Heart right ventricle (tissue), 16 donors: ENCODE data around the gene CHRDL2. TPM values are rescaled to one million over a fixed set of nuclear protein-coding genes. Genes with fewer than 3 reads are reported as not detected.

ENCODE experiments used
- ATAC-seq, 8 donors: fragments of 200-7000 bp; cut with Tn5 transposase; one replicate each; pipeline ENCODE4 v1.9.1; 2020; ENCODE audit warnings: mild to moderate bottlenecking in 8 of 8, moderate library complexity in 8 of 8, moderate number of reproducible peaks in 1 of 8
- DNase-seq, 2 donors: peaks; one replicate each; pipeline ENCODE4 v3.0.0-alpha.2; 2020
- H3K27ac ChIP-seq, 10 donors: fragments of 200-600 bp; sonication (generic) in 2 of 10; one replicate each; pipeline versions ENCODE4 v1.5.0 to v1.8.0; 2020 to 2022; ENCODE audit warnings: mild to moderate bottlenecking in 3 of 10
- H3K27me3 ChIP-seq, 7 donors: fragments of 200-600 bp; one replicate each; pipeline ENCODE4 v1.8.0; 2021 to 2022; ENCODE audit warnings: mild to moderate bottlenecking in 2 of 7
- H3K36me3 ChIP-seq, 9 donors: fragments of 200-600 bp; sonication (generic) in 1 of 9; one replicate each; pipeline versions ENCODE4 v1.5.0 to v1.8.0; 2020 to 2022; ENCODE audit warnings: mild to moderate bottlenecking in 2 of 9
- H3K4me1 ChIP-seq, 9 donors: fragments of 200-600 bp; sonication (generic) in 1 of 9; one replicate each; pipeline versions ENCODE4 v1.5.0 to v1.8.0; 2020 to 2022; ENCODE audit warnings: mild to moderate bottlenecking in 4 of 9
- H3K4me3 ChIP-seq, 10 donors: fragments of 200-600 bp; sonication (generic) in 2 of 10; one replicate each; pipeline versions ENCODE4 v1.5.0 to v1.8.0; 2020 to 2022; ENCODE audit warnings: mild to moderate bottlenecking in 7 of 10, moderate library complexity in 2 of 10
- H3K9me3 ChIP-seq, 11 donors: fragments of 200-600 bp in 10 of 11; sonication (generic) in 2 of 11; one replicate each; pipeline versions ENCODE4 v1.5.0 to v1.8.0; 2013 to 2022; ENCODE audit warnings: mild to moderate bottlenecking in 2 of 11, control low read depth in 1 of 11, moderate library complexity in 1 of 11
- WGBS, 2 donors: extraction: QIAGEN DNeasy Blood & Tissue Kit; methylation state at CpG; one replicate each; pipeline ENCODE4 v1.1.7; 2013; ENCODE audit warnings: inconsistent platforms in 1 of 2; 5-methylcytosine and 5-hydroxymethylcytosine counted together
- intact Hi-C, 10 donors: fragments of 100-400 bp; cut with DNase I; formaldehyde crosslinking; loops; one replicate each; pipeline versions ENCODE4 v1.11.1 to v1.14.2; 2022
- polyA plus RNA-seq, 2 donors: library from polyadenylated mRNA; stranded (reverse); fragments of 200-250 nt; gene quantifications; one replicate each; pipeline ENCODE4 v1.2.3, GENCODE V29; 2013
- total RNA-seq, 10 donors: library from RNA; stranded (reverse); fragmentation: NEBNext Ultra II Directional in 3 of 10; extraction: Animal tissue kit (Norgen Biotek cat#: 25700) in 3 of 10; gene quantifications; one replicate each; pipeline versions ENCODE4 v1.2.1 to v1.2.4, GENCODE V29; 2021 to 2023
- TF ChIP-seq, protein P1 (sequence below), 9 donors: fragments of 200-600 bp; sonication (generic) in 2 of 9; IDR thresholded peaks; one replicate each; pipeline versions ENCODE4 v1.5.0 to v1.8.0; 2021 to 2022; ENCODE audit warnings: antibody characterized with exemption in 9 of 9, mild to moderate bottlenecking in 5 of 9, moderate library complexity in 1 of 9
- donor health status: Arrhythmogenic right ventricular cardiomyopathy.
- donor health status: ischemic (EF 13 %, LVEDD 7.1; RV severe dilation, severe dysfunction).
- donor health status: healthy with polysubstance abuse.
- donor health status: DM: no; HTN: yes; CAD: no.
- donor health status: DM: no; HTN: no; CAD: no.
- donor health status: ischemic (EF 25% LVEDD 6.9; RV normal size, moderate dysfunction).
- donor health status: ischemic (EF 25% LVEDD 5.7; RV mildly dilated, moderate dysfunction).
- donor health status: healthy.
- donor health status: DM: yes; HTN: yes; CAD: no.
- donor health status: Ischemic cardiomyopathy.
- donor health status: ischemic (EF 35%, LVEDD 5.7; RV mildly dilated, moderate dysfunction).
- donor health status: nonischemic (EF 11% LVEDD 7.7; RV severe dilation, severe dysfunction).
- donor health status: DM: yes; HTN: yes; CAD: no.
- donor health status: PGD.
- donor health status: ischemic (EF 29% LVEDD 5.4; RV normal size, mild dysfunction).
- donor health status: nonischemic (EF 23%, LVEDD 6.1; RV moderate dilation, normal function).

Gene CHRDL2
- total and polyA plus RNA-seq, 12 donors, result 1.00 to 19.7 (median 6.7) TPM

DNA sequence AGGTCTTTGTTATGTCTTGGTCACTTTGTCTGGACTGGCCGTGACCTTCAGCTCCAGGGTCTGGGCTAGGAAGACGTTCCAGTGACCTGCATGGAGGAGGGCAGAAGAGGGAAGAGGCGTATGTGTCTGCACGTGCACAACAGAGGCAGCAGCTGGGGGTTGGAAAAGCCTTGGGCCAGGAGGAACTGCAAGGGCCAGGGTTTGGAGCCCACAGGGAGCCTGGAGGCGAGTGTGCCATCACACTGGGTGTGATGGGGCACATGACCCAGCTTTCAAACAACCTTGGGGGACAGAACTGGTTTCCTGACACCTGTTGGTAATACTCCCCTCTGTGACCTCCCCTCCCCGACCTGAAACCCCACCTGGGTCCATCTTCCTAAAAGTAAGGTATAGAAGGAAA, 34.7 kb downstream of the CHRDL2 start:
- H3K4me1 ChIP-seq, result peaks cover 6 to 22% (median 20%) of the 10 kb centered on the region in 9 donors
- 60 to 64% methylated on average over 6 of the region's 6 CpGs for WGBS, 2 donors
- ATAC-seq (peak in 7 of 8 donors; percentile 4 to 46 (median 23)), DNase-seq (no peak)
- TF ChIP-seq, protein P1, sequence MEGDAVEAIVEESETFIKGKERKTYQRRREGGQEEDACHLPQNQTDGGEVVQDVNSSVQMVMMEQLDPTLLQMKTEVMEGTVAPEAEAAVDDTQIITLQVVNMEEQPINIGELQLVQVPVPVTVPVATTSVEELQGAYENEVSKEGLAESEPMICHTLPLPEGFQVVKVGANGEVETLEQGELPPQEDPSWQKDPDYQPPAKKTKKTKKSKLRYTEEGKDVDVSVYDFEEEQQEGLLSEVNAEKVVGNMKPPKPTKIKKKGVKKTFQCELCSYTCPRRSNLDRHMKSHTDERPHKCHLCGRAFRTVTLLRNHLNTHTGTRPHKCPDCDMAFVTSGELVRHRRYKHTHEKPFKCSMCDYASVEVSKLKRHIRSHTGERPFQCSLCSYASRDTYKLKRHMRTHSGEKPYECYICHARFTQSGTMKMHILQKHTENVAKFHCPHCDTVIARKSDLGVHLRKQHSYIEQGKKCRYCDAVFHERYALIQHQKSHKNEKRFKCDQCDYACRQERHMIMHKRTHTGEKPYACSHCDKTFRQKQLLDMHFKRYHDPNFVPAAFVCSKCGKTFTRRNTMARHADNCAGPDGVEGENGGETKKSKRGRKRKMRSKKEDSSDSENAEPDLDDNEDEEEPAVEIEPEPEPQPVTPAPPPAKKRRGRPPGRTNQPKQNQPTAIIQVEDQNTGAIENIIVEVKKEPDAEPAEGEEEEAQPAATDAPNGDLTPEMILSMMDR (IDR thresholded peaks at IDR 0.05), result no peak
- H3K27ac ChIP-seq, result peak overlapping the region; percentile 52 to 92 (median 84)
- H3K4me3 ChIP-seq, result peak overlapping the region in 6 of 10 donors; percentile 7 to 30 (median 22)
- no peaks in the 10 kb centered on the region for H3K27me3 ChIP-seq
- intact Hi-C loops, result loop anchor here in 1 of 10 donors (2.0 kb wide), 1 partner anchor 22 kb away; no protein-coding TSS in a partner anchor
- no peaks in the 10 kb centered on the region for H3K9me3 ChIP-seq
- no peaks in the 10 kb centered on the region for H3K36me3 ChIP-seq

DNA sequence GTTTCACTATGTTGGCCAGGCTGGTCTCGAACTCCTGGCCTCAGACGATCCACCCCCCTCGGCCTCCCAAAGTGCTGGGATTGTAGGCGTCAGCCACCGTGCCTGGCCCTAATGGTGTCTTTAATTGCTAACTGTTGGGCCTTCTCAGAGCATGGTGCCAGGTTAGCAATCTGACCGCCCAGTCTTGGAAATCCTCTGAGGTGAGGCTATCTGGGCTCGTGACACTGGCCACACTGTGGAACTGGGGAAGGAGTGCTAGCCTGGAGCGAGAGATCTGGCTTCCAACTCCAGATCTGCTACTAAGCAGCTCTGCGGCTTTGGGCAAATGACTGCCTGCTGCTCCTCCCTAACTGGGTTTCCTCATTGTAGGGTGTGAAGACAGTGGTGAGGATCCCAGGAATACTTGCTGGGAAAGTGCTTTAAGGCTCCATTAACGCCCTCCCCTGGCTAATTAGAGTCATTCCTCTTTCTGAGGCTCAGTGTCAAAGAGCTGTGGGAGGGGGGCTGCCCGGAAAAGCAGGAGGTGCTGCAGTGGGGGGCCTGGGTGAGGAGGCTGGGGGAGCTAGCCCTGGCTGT, 35.4 kb downstream of the CHRDL2 start:
- Histone ChIP-seq H3K9me3 (no peaks in the 10 kb centered on the region), H3K27ac (peak overlapping the region in 8 of 10 donors; percentile 74 to 92 (median 86)), H3K4me3 (no peak overlapping the region), H3K27me3 (no peaks in the 10 kb centered on the region), H3K4me1 (peaks cover 6 to 22% (median 20%) of the 10 kb centered on the region in 9 donors), H3K36me3 (no peaks in the 10 kb centered on the region)
- WGBS, 2 donors, result 95 to 97% methylated on average over 11 of the region's 11 CpGs
- ATAC-seq, result no peak
- TF ChIP-seq, protein P1 (IDR thresholded peaks at IDR 0.05), result no peak
- intact Hi-C loops, result loop anchor here in 1 of 10 donors (2.0 kb wide), 1 partner anchor 21 kb away; no protein-coding TSS in a partner anchor
- DNase-seq, result no peak

DNA sequence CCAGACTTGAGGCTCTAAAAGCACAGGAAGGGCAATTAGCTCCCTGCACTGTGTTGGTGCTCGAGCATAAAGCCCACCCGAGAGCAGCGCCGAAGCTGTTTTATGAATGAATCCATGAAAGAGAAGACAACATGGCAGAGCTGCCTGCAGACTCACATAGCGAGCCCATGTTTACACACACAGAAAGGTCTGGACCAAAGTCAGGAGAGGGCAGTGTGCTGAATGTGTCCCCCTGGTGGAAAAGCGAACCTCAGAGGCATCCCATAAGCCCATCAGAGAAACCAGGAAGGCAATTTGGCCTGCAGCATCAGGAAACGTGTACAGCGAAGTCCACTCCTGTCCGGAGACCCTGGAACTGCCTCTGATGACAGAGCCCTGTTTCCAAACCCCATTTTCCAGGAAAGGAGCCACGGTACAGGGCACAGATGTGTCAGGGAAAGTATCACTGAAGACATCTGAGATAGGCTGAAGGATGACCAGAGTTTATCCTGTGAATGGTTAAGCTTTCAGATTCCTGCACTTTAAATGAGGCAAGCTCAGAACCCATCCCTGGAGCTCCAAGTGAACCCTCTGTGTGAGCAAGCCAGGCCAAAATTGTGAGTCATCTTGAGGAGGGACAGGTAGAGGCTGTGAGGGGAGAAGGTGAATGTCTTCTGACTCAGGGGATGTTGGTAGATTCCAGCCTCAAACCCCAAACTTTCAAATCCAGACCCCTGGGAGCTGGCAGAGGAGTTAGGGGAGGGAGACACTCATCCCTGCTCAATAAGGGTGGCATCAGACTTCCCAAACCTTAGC, 36.9 kb downstream of the CHRDL2 start:
- Histone ChIP-seq H3K27ac (peak overlapping the region in 1 of 10 donors; percentile 7), H3K36me3 (no peaks in the 10 kb centered on the region), H3K4me1 (peaks cover 6 to 22% (median 20%) of the 10 kb centered on the region in 9 donors), H3K4me3 (no peak overlapping the region), H3K27me3 (no peaks in the 10 kb centered on the region), H3K9me3 (no peaks in the 10 kb centered on the region)
- TF ChIP-seq, protein P1 (IDR thresholded peaks at IDR 0.05), result no peak
- DNase-seq, result no peak
- no peak for ATAC-seq
- intact Hi-C loops, result no loop called here
- WGBS, 2 donors, result 82 to 85% methylated on average over 10 of the region's 10 CpGs

- TF ChIP-seq, protein P1 (IDR thresholded peaks at IDR 0.05), result no peak
- no peaks in the 10 kb centered on the region for H3K27me3 ChIP-seq
- H3K4me3 ChIP-seq, result no peak overlapping the region
- WGBS, 2 donors, result 91 to 94% methylated on average over 5 of the region's 5 CpGs
- no peak for ATAC-seq
- H3K4me1 ChIP-seq, result peaks cover 6 to 22% (median 20%) of the 10 kb centered on the region in 9 donors
- intact Hi-C loops, result no loop called here
- no peak overlapping the region for H3K27ac ChIP-seq
- no peak for DNase-seq
- no peaks in the 10 kb centered on the region for H3K9me3 ChIP-seq
- no peaks in the 10 kb centered on the region for H3K36me3 ChIP-seq
Observed at GRCh38 chr11:74693531-74693930, 37.7 kb downstream of the CHRDL2 start.
